ENCODE results near the gene USP13. TPM values are rescaled to one million over a fixed set of nuclear protein-coding genes. Genes with fewer than 3 reads are reported as not detected.

USP13 gene
- total RNA-seq, 4 donors from 2014 or later: 117 to 453 (median 249) TPM

GRCh38 chr3:179661777-179662176 is 8.9 kb downstream of the USP13 start:
- ATAC-seq: no peak
- intact Hi-C loops (cut with DNase I; ENCODE audit: low total_unique reads) (no loop called here), in situ Hi-C loops (cut with MboI; ENCODE audit: low sequenced_read_pairs in 4 of 4) (no loop called here)
- no peak overlapping the region for H3K4me3 ChIP-seq
- H3K27ac ChIP-seq: peak overlapping the region; percentile 86 to 98 (median 94)
- H3K9me3 ChIP-seq: no peaks in the 10 kb centered on the region
- no peaks in the 10 kb centered on the region for H3K27me3 ChIP-seq
- H3K4me1 ChIP-seq: peaks cover 90 to 93% of the 10 kb centered on the region in 2 donors
- no peaks in the 10 kb centered on the region for H3K36me3 ChIP-seq
- TF ChIP-seq CTCF (IDR thresholded peaks at IDR 0.05 in 4 of 5, conservative IDR thresholded peaks at IDR 0.05 in 1 of 5): no peak
- TF ChIP-seq POLR2A (IDR thresholded peaks at IDR 0.05): no peak
- no peak for DNase-seq

GRCh38 chr3:179663093-179663492 is 10.3 kb downstream of the USP13 start:
- Histone ChIP-seq H3K4me3 (no peak overlapping the region), H3K36me3 (no peaks in the 10 kb centered on the region), H3K4me1 (peaks cover 99 to 100% of the 10 kb centered on the region in 2 donors), H3K27me3 (no peaks in the 10 kb centered on the region), H3K27ac (peak overlapping the region; percentile 86 to 98 (median 94)), H3K9me3 (no peaks in the 10 kb centered on the region)
- in situ Hi-C loops (cut with MboI; ENCODE audit: low sequenced_read_pairs in 4 of 4) (no loop called here), intact Hi-C loops (cut with DNase I; ENCODE audit: low total_unique reads) (no loop called here)
- no peak for ATAC-seq
- DNase-seq: no peak
- TF ChIP-seq CTCF (IDR thresholded peaks at IDR 0.05 in 4 of 5, conservative IDR thresholded peaks at IDR 0.05 in 1 of 5) (no peak), POLR2A (IDR thresholded peaks at IDR 0.05) (no peak)

- Histone ChIP-seq H3K36me3 (no peaks in the 10 kb centered on the region), H3K27me3 (no peaks in the 10 kb centered on the region), H3K4me1 (peaks cover 94 to 97% of the 10 kb centered on the region in 2 donors), H3K27ac (peak overlapping the region; percentile 86 to 98 (median 94)), H3K9me3 (no peaks in the 10 kb centered on the region), H3K4me3 (peak overlapping the region; percentile 18 to 32 (median 24))
- ATAC-seq (peak; percentile 9 to 21), DNase-seq (no peak)
- no peak for TF ChIP-seq CTCF (IDR thresholded peaks at IDR 0.05 in 4 of 5, conservative IDR thresholded peaks at IDR 0.05 in 1 of 5)
- no peak for TF ChIP-seq POLR2A (IDR thresholded peaks at IDR 0.05)
- intact Hi-C loops (cut with DNase I; ENCODE audit: low total_unique reads) (loop anchor here (5.0 kb wide), 1 partner anchor 66 kb away; no protein-coding TSS in a partner anchor), in situ Hi-C loops (cut with MboI; ENCODE audit: low sequenced_read_pairs in 4 of 4) (no loop called here)
These were observed 13.2 kb downstream of the USP13 start for GRCh38 chr3:179666030-179666429.

GRCh38 chr3:179666436-179667035 is 13.7 kb downstream of the USP13 start:
- peaks cover 94 to 97% of the 10 kb centered on the region in 2 donors for H3K4me1 ChIP-seq
- intact Hi-C loops (cut with DNase I; ENCODE audit: low total_unique reads): loop anchor here (5.0 kb wide), 1 partner anchor 66 kb away; no protein-coding TSS in a partner anchor
- TF ChIP-seq POLR2A (IDR thresholded peaks at IDR 0.05) (peak in 1 of 2 donors; percentile 35), CTCF (IDR thresholded peaks at IDR 0.05 in 4 of 5, conservative IDR thresholded peaks at IDR 0.05 in 1 of 5) (no peak)
- peak overlapping the region; percentile 86 to 98 (median 94) for H3K27ac ChIP-seq
- DNase-seq: peak; percentile 86 to 91
- ATAC-seq: peak; percentile 81 to 88
- no peaks in the 10 kb centered on the region for H3K36me3 ChIP-seq
- no peaks in the 10 kb centered on the region for H3K9me3 ChIP-seq
- no peaks in the 10 kb centered on the region for H3K27me3 ChIP-seq
- in situ Hi-C loops (cut with MboI; ENCODE audit: low sequenced_read_pairs in 4 of 4): no loop called here
- H3K4me3 ChIP-seq: peak overlapping the region; percentile 18 to 32 (median 24)
